HepG2 (cell line): Measurements from ENCODE around the gene LST1. TPM values are rescaled to one million over a fixed set of nuclear protein-coding genes. Genes with fewer than 3 reads are reported as not detected.
A peak's percentile ranks its signal among the peaks of the same experiment; 100 is the strongest.

Experiments used
- AKNA ChIP-seq: sonication (generic); formaldehyde crosslinking; IDR thresholded peaks from 2 replicates; pipeline ENCODE4 v1.4.0; 2020; ENCODE audit warnings: missing genetic modification reagents, borderline replicate concordance
- CENPX ChIP-seq: sonication (generic); formaldehyde crosslinking; IDR thresholded peaks from 2 replicates; pipeline ENCODE4 v1.9.0; 2021; ENCODE audit warnings: mild to moderate bottlenecking, missing genetic modification reagents, moderate library complexity
- DPF2 ChIP-seq: sonication (generic); formaldehyde crosslinking; IDR thresholded peaks from 2 replicates; pipeline ENCODE4 v1.4.0; 2020; ENCODE audit warnings: mild to moderate bottlenecking, low read depth, missing genetic modification reagents, borderline replicate concordance
- ELF1 ChIP-seq: sonication (generic); formaldehyde crosslinking; IDR thresholded peaks from 2 replicates; pipeline ENCODE4 v1.4.0; 2020; ENCODE audit warnings: missing genetic modification reagents
- EZH2 ChIP-seq: conservative IDR thresholded peaks from 2 replicates; pipeline ENCODE4 v1.6.1; 2012; ENCODE audit warnings: mild to moderate bottlenecking, low read depth, low read length, moderate library complexity
- FOXO4 ChIP-seq: sonication (generic); formaldehyde crosslinking; conservative IDR thresholded peaks from 2 replicates; pipeline ENCODE4 v1.8.1; 2023; ENCODE audit warnings: missing genetic modification reagents
- GABPA ChIP-seq, 2 experiments: IDR thresholded peaks; 2 replicates each; pipeline ENCODE4 v1.6.1; 2011 to 2016; ENCODE audit warnings: low read depth in 2 of 2, low read length in 1 of 2, missing biosample characterization in 1 of 2, missing genetic modification characterization in 1 of 2
- LRRFIP1 ChIP-seq: sonication (generic); formaldehyde crosslinking; conservative IDR thresholded peaks from 2 replicates; pipeline ENCODE4 v1.4.0; 2020; ENCODE audit warnings: missing genetic modification reagents
- NAIF1 ChIP-seq: sonication (generic); formaldehyde crosslinking; IDR thresholded peaks from 2 replicates; pipeline ENCODE4 v1.5.0; 2020; ENCODE audit warnings: mild to moderate bottlenecking, missing genetic modification reagents, borderline replicate concordance
- NFKB2 ChIP-seq: sonication (generic); formaldehyde crosslinking; IDR thresholded peaks from 2 replicates; pipeline ENCODE4 v1.4.0; 2020; ENCODE audit warnings: missing genetic modification reagents, borderline replicate concordance
- RXRA ChIP-seq: sonication (generic); formaldehyde crosslinking; IDR thresholded peaks from 2 replicates; pipeline ENCODE4 v1.5.1; 2020; ENCODE audit warnings: missing genetic modification reagents
- SALL1 ChIP-seq: sonication (generic); formaldehyde crosslinking; IDR thresholded peaks from 2 replicates; pipeline ENCODE4 v1.8.0; 2022; ENCODE audit warnings: mild to moderate bottlenecking, missing genetic modification reagents
- SMARCC2 ChIP-seq: fragments of 450-650 bp; IDR thresholded peaks from 2 replicates; pipeline ENCODE4 v1.6.1; 2017; ENCODE audit warnings: antibody characterized with exemption, mild to moderate bottlenecking
- SSRP1 ChIP-seq: IDR thresholded peaks from 2 replicates; pipeline ENCODE4 v1.6.1; 2016; ENCODE audit warnings: control low read depth
- ZFP36 ChIP-seq: fragments of 150-350 bp; IDR thresholded peaks from 2 replicates; pipeline ENCODE4 v1.6.1; 2018; ENCODE audit warnings: borderline replicate concordance, low read length, low read depth; ENCODE audit not compliant: partially characterized antibody
- ZFX ChIP-seq: sonication (generic); formaldehyde crosslinking; IDR thresholded peaks from 2 replicates; pipeline ENCODE4 v1.4.0; 2020; ENCODE audit warnings: mild to moderate bottlenecking, low read depth, missing genetic modification reagents, moderate library complexity
- ZKSCAN1 ChIP-seq: fragments of 150-350 bp; IDR thresholded peaks from 2 replicates; pipeline ENCODE4 v1.6.1; 2014; ENCODE audit warnings: low read length
- ZNF225 ChIP-seq: sonication (generic); formaldehyde crosslinking; IDR thresholded peaks from 2 replicates; pipeline ENCODE4 v1.4.0; 2020; ENCODE audit warnings: mild to moderate bottlenecking, missing genetic modification reagents
- ZNF256 ChIP-seq: sonication (generic); formaldehyde crosslinking; conservative IDR thresholded peaks from 2 replicates; pipeline ENCODE4 v1.4.0; 2020; ENCODE audit warnings: missing genetic modification reagents
- ZNF83 ChIP-seq: sonication (generic); formaldehyde crosslinking; IDR thresholded peaks from 2 replicates; pipeline ENCODE4 v1.4.0; 2020; ENCODE audit warnings: missing genetic modification reagents, mild to moderate bottlenecking, borderline replicate concordance
- ZSCAN31 ChIP-seq: sonication (generic); formaldehyde crosslinking; IDR thresholded peaks from 2 replicates; pipeline ENCODE4 v1.5.0; 2020; ENCODE audit warnings: low read depth, mild to moderate bottlenecking, missing genetic modification reagents
- polyA plus RNA-seq, 8 experiments: library from polyadenylated mRNA; depleted of rRNA in 3 of 8; stranded (reverse) in 7 of 8; unstranded in 1 of 8; fragments of >200 nt; fragmentation: Illumina TruSeq in 4 of 8; extraction: Trizol in 4 of 8; gene quantifications; 2 replicates each; pipeline versions ENCODE4 v1.2.1 to v1.2.3, GENCODE V29; 2011 to 2016; ENCODE audit warnings: low read depth in 4 of 8, missing spikeins in 1 of 8, mixed read lengths in 1 of 8; ENCODE audit not compliant: insufficient read depth in 1 of 8
- total RNA-seq, 5 experiments: library from RNA; depleted of rRNA; stranded (reverse); fragments of >200 nt; fragmentation: Illumina TruSeq; extraction: Trizol; gene quantifications; 2 replicates each; pipeline ENCODE4 v1.2.3, GENCODE V29; 2016; ENCODE audit warnings: low read depth in 1 of 5

The LST1 gene
- total and polyA plus RNA-seq, 2 of the 13 experiments (the other 11 are each of a cell fraction or from before 2014, with no cell fraction given) = not detected

GRCh38 chr6:31572041-31572911 is 13.8 kb upstream of the LST1 start, which contains the start of gene LTA (continued):
- TF ChIP-seq FOXO4 (CRISPR knock-in tag) = 0 out of 2 replicates have a peak, but pooled peaks have one; percentile 53
- no peak for TF ChIP-seq GABPA (IDR thresholded peaks at IDR 0.05; ENCODE audit: low read depth, low read length)
- TF ChIP-seq GABPA (CRISPR knock-in tag; IDR thresholded peaks at IDR 0.05; ENCODE audit: low read depth) = no peak
- TF ChIP-seq AKNA (CRISPR knock-in tag) = no peak
- TF ChIP-seq NAIF1 (CRISPR knock-in tag) = no peak
- TF ChIP-seq LRRFIP1 (CRISPR knock-in tag) = no peak
- no peak for TF ChIP-seq ZFP36
- no peak for TF ChIP-seq SSRP1 (CRISPR knock-in tag)
- TF ChIP-seq ZNF225 (CRISPR knock-in tag) = peak; percentile 46; the same call in 1 of the 2 replicates
- TF ChIP-seq ZNF83 (CRISPR knock-in tag) = no peak
- TF ChIP-seq ZNF256 (CRISPR knock-in tag) = no peak
- no peak for TF ChIP-seq ZSCAN31 (CRISPR knock-in tag)
- TF ChIP-seq SMARCC2 = no peak
- TF ChIP-seq ELF1 (CRISPR knock-in tag) = no peak
- no peak for TF ChIP-seq ZKSCAN1
- TF ChIP-seq NFKB2 (CRISPR knock-in tag) = no peak
- no peak for TF ChIP-seq RXRA
- peak; percentile 48; the same call in 1 of the 2 replicates for TF ChIP-seq ZFX (CRISPR knock-in tag)
- no peak for TF ChIP-seq EZH2
- TF ChIP-seq DPF2 = no peak
- TF ChIP-seq SALL1 (CRISPR knock-in tag) = no peak
- no peak for TF ChIP-seq CENPX (CRISPR knock-in tag)
